SU-DHL-6 (cell line): ENCODE data around the gene ATP5IF1.

Experiments used
- EZH2phosphoT487 ChIP-seq: fragments of 200-600 bp; sonication (generic), shearing (Covaris generic); conservative IDR thresholded peaks from 2 replicates; pipeline ENCODE4 v1.6.1; 2018; ENCODE audit warnings: mild to moderate bottlenecking, antibody characterized with exemption, low read length, moderate library complexity, mixed read lengths
- TF ChIP-seq, protein P1 (sequence below): fragments of 200-600 bp; sonication (generic); IDR thresholded peaks from one replicate; pipeline ENCODE4 v1.5.1; 2017; ENCODE audit warnings: antibody characterized with exemption, mild to moderate bottlenecking, low read length, moderate library complexity; ENCODE audit not compliant: insufficient read depth, poor library complexity, severe bottlenecking

DNA sequence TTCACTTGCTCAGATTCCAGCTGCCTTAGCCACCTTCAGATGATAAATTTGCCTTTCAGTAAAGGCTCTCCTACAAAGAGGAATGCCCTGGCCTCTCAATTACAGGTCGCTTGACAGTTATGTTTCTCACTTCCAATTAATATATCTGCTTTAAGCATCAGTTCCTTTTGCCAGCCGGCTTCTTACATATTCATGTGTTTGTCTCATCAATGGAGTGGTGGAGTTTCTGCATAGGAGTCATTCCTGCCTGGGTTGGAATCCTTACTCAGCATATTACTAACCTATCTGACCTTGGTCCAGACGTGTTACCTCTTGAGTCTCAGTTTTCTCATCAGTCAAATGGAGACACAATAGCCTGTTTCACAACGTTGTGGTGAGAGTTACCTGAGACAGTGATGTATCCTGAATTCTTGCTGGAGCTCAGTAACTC is 14.0 kb downstream of the ATP5IF1 start:
- TF ChIP-seq, protein P1, sequence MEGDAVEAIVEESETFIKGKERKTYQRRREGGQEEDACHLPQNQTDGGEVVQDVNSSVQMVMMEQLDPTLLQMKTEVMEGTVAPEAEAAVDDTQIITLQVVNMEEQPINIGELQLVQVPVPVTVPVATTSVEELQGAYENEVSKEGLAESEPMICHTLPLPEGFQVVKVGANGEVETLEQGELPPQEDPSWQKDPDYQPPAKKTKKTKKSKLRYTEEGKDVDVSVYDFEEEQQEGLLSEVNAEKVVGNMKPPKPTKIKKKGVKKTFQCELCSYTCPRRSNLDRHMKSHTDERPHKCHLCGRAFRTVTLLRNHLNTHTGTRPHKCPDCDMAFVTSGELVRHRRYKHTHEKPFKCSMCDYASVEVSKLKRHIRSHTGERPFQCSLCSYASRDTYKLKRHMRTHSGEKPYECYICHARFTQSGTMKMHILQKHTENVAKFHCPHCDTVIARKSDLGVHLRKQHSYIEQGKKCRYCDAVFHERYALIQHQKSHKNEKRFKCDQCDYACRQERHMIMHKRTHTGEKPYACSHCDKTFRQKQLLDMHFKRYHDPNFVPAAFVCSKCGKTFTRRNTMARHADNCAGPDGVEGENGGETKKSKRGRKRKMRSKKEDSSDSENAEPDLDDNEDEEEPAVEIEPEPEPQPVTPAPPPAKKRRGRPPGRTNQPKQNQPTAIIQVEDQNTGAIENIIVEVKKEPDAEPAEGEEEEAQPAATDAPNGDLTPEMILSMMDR, result no peak
- TF ChIP-seq EZH2phosphoT487, result no peak
